OCI-M1 (cell line): Measurements from ENCODE around the gene KCNH5.

ENCODE experiments used
- DNase-seq: peaks from one replicate; lab custom pipeline; 2025; lab: John Stamatoyannopoulos, UW

Gene KCNH5

GRCh38 chr14:62988967-62989366 is 56.3 kb downstream of the KCNH5 start:
- no peak for DNase-seq

GRCh38 chr14:62983821-62984220 is 61.4 kb downstream of the KCNH5 start:
- DNase-seq = no peak

- DNase-seq = no peak
Measured at GRCh38 chr14:62980693-62981092, 64.6 kb downstream of the KCNH5 start.

- peak; percentile 0 for DNase-seq
Measured at GRCh38 chr14:62957562-62957961, 87.7 kb downstream of the KCNH5 start.

GRCh38 chr14:62956413-62956812 is 88.8 kb downstream of the KCNH5 start:
- DNase-seq = no peak

- no peak for DNase-seq
Measured at GRCh38 chr14:62954165-62954564, 91.1 kb downstream of the KCNH5 start.

- no peak for DNase-seq
Measured at GRCh38 chr14:62952226-62952625, 93.0 kb downstream of the KCNH5 start.

- no peak for DNase-seq
Measured at GRCh38 chr14:62947301-62947700, 98.0 kb downstream of the KCNH5 start.

GRCh38 chr14:62946221-62946620 is 99.0 kb downstream of the KCNH5 start:
- no peak for DNase-seq

GRCh38 chr14:62943202-62943601 is 102.1 kb downstream of the KCNH5 start:
- no peak for DNase-seq

GRCh38 chr14:62939970-62940369 is 105.3 kb downstream of the KCNH5 start:
- no peak for DNase-seq

GRCh38 chr14:62938778-62939177 is 106.5 kb downstream of the KCNH5 start:
- no peak for DNase-seq

- no peak for DNase-seq
Measured at GRCh38 chr14:62934439-62934838, 110.8 kb downstream of the KCNH5 start.

- DNase-seq = no peak
Measured at GRCh38 chr14:62921466-62921865, 123.8 kb downstream of the KCNH5 start.

GRCh38 chr14:62916551-62916950 is 128.7 kb downstream of the KCNH5 start:
- DNase-seq = no peak

- no peak for DNase-seq
Measured at GRCh38 chr14:62914873-62915272, 130.4 kb downstream of the KCNH5 start.

- no peak for DNase-seq
Measured at GRCh38 chr14:62914025-62914424, 131.2 kb downstream of the KCNH5 start.

GRCh38 chr14:62908506-62908905 is 136.8 kb downstream of the KCNH5 start:
- no peak for DNase-seq

GRCh38 chr14:62905566-62905965 is 139.7 kb downstream of the KCNH5 start:
- no peak for DNase-seq

- peak; percentile 41 for DNase-seq
Measured at GRCh38 chr14:62897771-62898170, 147.5 kb downstream of the KCNH5 start.

- no peak for DNase-seq
Measured at GRCh38 chr14:62896932-62897456, 148.3 kb downstream of the KCNH5 start.

GRCh38 chr14:62894736-62895135 is 150.5 kb downstream of the KCNH5 start:
- no peak for DNase-seq

GRCh38 chr14:62889364-62889763 is 155.9 kb downstream of the KCNH5 start:
- DNase-seq = no peak

GRCh38 chr14:62886461-62886860 is 158.8 kb downstream of the KCNH5 start:
- no peak for DNase-seq

GRCh38 chr14:62885451-62885850 is 159.8 kb downstream of the KCNH5 start:
- DNase-seq = no peak
